Measurements from ENCODE around the gene TOPAZ1.

DNA sequence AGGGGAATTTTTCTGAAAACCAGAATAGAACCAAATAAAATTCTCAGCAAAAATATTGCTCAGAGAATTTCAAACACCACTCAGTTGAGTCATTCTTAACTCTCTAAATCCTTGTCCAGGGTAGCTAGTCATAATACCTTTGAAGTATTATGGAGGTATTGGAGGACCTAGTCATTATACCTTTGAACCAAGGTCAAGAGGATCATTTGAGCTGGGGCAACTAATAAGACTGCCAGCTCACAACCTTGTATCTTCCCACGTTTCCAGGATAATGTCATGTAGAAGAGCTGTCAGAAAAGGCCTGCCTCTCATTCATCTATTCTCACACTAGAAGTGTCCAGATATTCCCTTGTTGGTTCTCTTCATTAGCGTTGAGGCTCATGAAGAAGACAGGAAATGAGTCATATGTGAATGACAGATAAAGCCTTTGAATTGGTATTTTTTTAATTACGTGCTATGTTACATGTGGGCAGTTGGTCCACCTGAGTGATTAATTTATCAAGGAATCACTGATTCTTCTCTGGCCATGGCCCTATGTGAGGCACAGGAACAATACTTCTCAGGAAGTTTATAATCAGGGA is 48.3 kb downstream of the TOPAZ1 start:
- TF ChIP-seq, protein P1, sequence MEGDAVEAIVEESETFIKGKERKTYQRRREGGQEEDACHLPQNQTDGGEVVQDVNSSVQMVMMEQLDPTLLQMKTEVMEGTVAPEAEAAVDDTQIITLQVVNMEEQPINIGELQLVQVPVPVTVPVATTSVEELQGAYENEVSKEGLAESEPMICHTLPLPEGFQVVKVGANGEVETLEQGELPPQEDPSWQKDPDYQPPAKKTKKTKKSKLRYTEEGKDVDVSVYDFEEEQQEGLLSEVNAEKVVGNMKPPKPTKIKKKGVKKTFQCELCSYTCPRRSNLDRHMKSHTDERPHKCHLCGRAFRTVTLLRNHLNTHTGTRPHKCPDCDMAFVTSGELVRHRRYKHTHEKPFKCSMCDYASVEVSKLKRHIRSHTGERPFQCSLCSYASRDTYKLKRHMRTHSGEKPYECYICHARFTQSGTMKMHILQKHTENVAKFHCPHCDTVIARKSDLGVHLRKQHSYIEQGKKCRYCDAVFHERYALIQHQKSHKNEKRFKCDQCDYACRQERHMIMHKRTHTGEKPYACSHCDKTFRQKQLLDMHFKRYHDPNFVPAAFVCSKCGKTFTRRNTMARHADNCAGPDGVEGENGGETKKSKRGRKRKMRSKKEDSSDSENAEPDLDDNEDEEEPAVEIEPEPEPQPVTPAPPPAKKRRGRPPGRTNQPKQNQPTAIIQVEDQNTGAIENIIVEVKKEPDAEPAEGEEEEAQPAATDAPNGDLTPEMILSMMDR (IDR thresholded peaks at IDR 0.05; ENCODE audit: low read depth, low read length) = no peak
- TF ChIP-seq EZH2phosphoT487 (IDR thresholded peaks at IDR 0.05; ENCODE audit: low read depth) = no peak

All from OCI-LY3 (cell line).